HL-60/S4 (cell line): ENCODE results near the gene RAB11FIP4.

ENCODE experiments used
- in situ Hi-C: fragments of 300-500 bp; cut with MboI; formaldehyde crosslinking; loops from 2 replicates; pipeline ENCODE4 v1.14.3; 2022; ENCODE audit warnings: low sequenced_read_pairs

Gene RAB11FIP4

DNA sequence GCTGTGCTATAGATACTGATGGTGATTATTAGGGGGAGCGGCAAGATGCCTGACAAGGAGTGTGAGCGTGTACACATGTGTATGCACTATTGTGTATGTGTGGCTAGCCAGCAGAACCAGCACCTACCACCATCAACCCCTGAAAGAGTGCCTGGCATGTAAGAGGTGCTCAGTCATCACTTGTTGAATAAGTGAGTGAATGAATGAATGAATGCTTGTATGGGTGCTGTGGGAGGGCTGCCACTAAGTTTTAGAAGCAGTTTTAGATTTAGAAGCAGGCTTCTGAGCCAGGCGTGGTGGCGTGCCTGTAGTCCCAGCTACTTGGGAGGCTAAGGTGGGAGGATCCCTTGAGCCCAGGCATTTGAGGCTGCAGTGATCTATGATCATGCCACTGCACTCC, 37.0 kb downstream of the RAB11FIP4 start:
- in situ Hi-C loops = no loop called here

DNA sequence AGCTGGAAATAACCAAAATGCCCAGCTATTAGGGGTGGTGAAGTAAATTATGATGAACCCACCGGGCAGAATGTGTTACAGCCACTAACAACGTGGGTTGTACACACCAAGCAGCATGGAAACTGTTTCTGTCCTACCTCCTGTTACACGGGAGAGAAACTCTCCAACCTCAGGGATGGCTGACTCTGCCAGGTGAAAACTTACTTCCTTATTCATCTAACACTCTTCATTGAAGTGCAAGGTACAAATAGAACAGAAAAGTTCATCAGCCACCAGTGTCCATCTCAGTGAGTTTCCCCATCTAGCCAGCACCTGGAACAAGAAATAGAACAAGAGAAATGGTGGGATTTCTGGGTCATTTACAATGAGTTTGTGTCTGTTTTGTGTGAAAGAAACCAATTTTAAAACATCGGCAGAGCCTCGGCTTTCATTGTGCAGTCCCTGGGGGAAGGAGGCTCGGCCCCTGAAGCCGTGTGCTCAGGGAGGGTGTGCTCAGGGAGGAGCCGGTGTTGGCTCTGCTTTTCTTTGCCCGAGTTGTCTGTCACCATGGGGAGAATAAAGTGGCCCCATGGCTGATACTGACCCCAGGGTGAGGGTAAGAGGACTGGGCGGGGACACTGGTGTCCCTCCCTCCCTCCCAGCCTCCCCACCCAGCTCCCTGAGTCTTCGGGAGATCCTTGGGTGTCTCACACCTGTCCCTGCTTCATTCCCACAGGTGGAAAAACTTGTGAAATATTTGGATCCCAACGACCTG, 39.8 kb downstream of the RAB11FIP4 start:
- in situ Hi-C loops = no loop called here

- in situ Hi-C loops = no loop called here
Observed at GRCh38 chr17:31431852-31432658, 40.6 kb downstream of the RAB11FIP4 start.

DNA sequence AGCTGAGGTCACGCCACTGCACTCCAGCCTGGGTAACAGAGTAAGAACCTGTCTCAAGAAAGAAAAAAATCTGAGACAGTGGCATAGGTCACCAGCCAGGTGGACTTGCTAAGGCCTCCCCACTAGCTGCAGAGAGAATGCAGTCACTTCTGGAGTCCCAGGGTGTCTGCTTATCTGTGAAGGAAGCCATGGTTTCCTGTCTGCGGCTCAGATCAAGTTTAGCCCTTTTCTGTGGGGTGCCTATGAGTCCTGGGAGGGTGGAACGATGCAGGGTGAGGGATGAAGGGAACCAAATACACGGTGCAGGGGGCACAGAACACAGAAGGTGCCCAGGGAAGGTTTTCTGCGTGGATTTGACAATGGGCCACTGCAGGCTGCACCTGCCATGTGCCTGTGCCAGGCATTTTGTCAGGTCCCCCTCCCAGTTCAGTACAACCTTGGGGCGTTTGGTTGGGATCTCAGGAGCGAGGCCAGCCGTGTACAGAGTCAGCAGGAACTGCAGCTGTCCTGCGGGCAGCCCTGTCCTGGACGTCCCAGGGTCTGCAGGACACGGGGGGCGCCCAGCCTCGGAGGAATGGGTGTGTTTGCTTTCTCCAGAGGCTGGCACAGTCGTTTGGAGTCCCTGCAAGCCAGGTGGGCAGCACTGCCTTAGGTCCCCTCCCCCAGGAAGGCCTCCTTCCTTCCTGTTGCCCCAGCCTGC, 41.8 kb downstream of the RAB11FIP4 start:
- in situ Hi-C loops = no loop called here

GRCh38 chr17:31433811-31434726, 42.6 kb downstream of the RAB11FIP4 start:
- in situ Hi-C loops = no loop called here

DNA sequence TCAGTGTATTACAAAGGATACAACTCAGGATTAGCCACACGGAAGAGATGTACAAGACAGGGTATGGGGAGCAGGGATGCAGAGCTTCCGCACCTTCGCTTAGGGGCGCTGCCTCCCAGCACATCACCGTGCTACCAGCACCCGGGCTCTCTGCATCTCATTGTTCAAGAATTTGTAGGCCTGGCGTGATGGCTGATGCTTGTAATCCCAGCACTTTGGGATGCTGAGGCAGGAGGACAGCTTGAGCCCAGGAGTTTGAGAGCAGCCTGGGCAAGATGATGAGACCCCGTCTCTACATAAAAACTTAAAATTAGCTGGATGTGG, 43.2 kb downstream of the RAB11FIP4 start:
- in situ Hi-C loops = no loop called here

DNA sequence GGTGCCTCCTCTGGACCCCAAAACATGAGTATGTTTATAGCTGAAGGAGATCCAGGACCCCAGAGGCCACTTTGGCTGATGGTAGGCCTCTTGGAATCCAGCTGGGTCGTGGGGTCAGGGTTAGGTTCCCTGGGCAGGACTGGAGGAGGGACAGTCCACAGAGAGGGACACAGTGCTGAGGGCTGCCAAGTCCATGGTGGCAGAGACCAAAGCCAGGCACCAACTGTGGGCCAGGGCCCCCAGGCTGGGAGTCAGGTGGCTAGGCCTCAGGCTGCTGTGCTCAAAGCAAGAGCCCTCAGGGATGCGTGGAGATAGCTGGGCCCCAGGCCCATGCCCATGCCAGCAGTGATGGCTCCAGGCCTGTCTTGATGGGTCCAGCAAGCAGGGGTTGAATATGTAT, 44.1 kb downstream of the RAB11FIP4 start:
- in situ Hi-C loops = no loop called here

DNA sequence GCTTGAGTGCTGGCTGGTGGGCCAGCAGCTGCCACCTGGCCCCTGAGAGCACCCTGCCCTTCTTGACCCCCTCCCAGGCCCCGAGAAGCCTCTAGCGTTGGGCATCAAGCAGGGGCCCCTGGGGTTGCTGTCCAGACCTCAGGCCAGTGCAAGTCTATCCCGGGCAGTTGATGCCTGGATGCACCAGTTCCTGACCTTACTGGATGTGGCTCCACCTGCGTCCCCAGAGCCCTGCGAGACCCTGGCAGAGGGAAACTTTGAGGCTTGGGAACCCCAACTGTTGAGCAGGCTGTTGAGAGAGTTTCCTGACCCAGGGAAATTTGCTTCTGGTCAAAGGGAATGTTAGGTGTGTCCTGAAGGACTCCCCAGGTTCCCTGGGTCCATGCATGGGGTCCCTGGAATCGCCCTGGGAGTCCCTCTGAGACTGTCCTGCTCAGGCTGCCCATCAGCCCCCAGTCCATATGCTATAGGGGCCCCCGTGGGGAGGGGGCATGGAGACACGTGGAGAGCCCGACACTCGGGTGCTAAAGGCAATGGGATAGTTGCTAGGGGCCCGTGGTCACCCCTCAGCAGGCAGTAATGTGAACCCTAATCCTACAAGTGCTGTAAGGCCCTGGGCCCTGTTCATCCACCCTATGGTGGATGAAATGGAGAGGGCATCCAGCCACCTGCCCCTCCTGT, 46.4 kb downstream of the RAB11FIP4 start:
- in situ Hi-C loops = no loop called here

GRCh38 chr17:31439716-31440115, 48.2 kb downstream of the RAB11FIP4 start:
- in situ Hi-C loops = loop anchor here (5.0 to 10.0 kb wide), 2 partner anchors 68 to 405 kb away; no protein-coding TSS in a partner anchor

DNA sequence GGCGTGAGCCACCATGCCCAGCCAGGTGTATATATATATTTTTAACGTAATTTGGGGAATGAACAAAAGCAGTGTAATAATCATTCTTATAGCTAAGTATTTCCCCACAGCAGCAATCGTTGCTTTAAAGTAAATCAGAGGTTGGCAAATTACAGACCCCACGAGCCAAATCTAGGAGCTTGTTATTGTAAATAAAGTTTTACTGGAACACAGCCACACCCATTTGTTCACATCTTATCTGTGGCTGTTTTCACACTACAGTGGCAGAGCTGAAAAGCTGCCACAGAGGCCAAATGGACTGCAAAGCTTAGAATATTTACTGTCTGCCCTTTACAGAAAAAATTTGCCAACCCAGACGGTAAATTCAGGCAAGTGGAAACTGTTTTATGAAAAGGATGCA, 50.8 kb downstream of the RAB11FIP4 start:
- in situ Hi-C loops = loop anchor here (5.0 to 10.0 kb wide), 2 partner anchors 65 to 403 kb away; no protein-coding TSS in a partner anchor

DNA sequence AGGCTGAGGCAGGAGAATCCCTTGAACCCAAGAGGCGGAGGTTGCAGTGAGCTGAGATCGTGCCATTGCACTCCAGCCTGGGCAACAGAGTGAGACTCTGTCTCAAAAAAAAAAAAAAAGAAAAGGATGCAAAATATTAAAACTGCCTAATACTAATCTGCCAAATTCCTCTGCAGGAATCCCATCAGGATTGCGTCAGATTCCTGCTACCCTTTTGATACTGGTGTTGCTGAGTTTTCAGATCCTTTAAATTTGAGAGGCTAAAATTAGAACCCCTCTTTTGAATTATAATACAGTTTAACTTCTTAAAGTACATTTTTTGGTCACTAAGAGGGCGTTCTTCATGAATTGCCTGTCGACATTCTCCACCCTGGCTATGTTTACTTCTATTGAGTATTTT, 51.4 kb downstream of the RAB11FIP4 start:
- in situ Hi-C loops = loop anchor here (5.0 to 10.0 kb wide), 2 partner anchors 64 to 402 kb away; no protein-coding TSS in a partner anchor

DNA sequence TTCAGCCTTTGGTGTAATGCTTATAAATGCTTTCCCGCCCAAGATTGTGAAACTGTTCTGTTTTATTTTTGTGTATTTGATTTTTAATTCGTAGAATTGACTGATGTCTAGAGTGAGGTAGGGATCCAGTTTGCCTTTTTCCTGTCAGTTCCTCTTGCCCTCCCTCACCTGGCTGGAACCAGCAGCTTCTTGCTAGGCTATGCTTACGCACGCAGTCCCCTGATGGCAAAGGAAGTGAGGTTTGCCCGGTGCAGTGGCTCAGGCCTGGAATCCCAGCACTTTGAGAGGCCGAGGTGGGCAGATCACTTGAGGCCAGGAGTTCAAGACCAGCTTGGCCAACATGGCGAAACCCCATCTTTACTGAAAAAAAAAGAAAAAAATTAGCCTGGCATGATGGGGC, 51.9 kb downstream of the RAB11FIP4 start:
- in situ Hi-C loops = loop anchor here (5.0 to 10.0 kb wide), 2 partner anchors 64 to 401 kb away; no protein-coding TSS in a partner anchor

- in situ Hi-C loops = loop anchor here (5.0 to 10.0 kb wide), 2 partner anchors 63 to 401 kb away; no protein-coding TSS in a partner anchor
Observed at GRCh38 chr17:31444026-31444425, 52.6 kb downstream of the RAB11FIP4 start.

GRCh38 chr17:31446195-31446967, 54.9 kb downstream of the RAB11FIP4 start:
- in situ Hi-C loops = loop anchor here (10.0 kb wide), 1 partner anchor 398 kb away; no protein-coding TSS in a partner anchor

GRCh38 chr17:31448467-31449077, 57.1 kb downstream of the RAB11FIP4 start:
- in situ Hi-C loops = loop anchor here (10.0 kb wide), 1 partner anchor 396 kb away; no protein-coding TSS in a partner anchor

- in situ Hi-C loops = loop anchor here (10.0 kb wide), 1 partner anchor 396 kb away; no protein-coding TSS in a partner anchor
Observed at GRCh38 chr17:31449111-31449510, 57.6 kb downstream of the RAB11FIP4 start.

DNA sequence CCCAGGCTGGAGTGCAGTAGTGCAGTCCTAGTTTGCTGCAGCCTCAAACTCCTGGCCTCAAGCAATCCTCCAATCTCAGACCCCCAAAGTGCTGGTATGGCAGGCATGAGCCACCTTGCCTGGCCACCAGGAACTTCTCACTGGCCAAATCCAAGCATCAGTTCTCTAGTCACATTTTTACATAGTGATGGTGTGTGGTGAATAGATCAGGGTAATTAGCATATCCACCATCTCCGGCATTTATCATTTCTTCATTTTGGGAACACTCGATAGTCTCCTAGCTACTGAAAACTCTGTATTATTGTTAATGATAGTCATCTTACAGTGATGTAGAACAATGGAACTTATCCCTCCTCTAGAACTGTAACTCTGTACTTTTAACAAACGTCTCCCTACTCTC, 58.3 kb downstream of the RAB11FIP4 start:
- in situ Hi-C loops = loop anchor here (10.0 kb wide), 1 partner anchor 395 kb away; no protein-coding TSS in a partner anchor

- in situ Hi-C loops = no loop called here
Observed at GRCh38 chr17:31452101-31452500, 60.6 kb downstream of the RAB11FIP4 start.
